ENCODE measurements around the gene RALGDS. TPM values are rescaled to one million over a fixed set of nuclear protein-coding genes. Genes with fewer than 3 reads are reported as not detected.
"Not testable (repeated sequence)": the region's sequence is repeated elsewhere in the genome, so short reads cannot be mapped to it uniquely, and the experiment has no call there.

RALGDS gene
- total RNA-seq, 6 experiments from 2014 or later = 4.3 to 19.8 (median 5.7) TPM

GRCh38 chr9:133088756-133089155 is 32.3 kb downstream of the RALGDS start:
- ATAC-seq (no peak), DNase-seq (no peak)
- TF ChIP-seq CTCF (IDR thresholded peaks at IDR 0.05) = no peak
- Histone ChIP-seq H3K4me1 (no peaks in the 10 kb centered on the region), H3K27ac (no peak overlapping the region), H3K36me3 (no peaks in the 10 kb centered on the region), H3K4me3 (no peak overlapping the region), H3K27me3 (no peaks in the 10 kb centered on the region), H3K9me3 (no peaks in the 10 kb centered on the region)
- intact Hi-C loops (cut with DNase I) = no loop called here
- 88% methylated on average over 3 of the region's 7 CpGs for WGBS (ENCODE audit: insufficient coverage, low coverage, low lambda C conversion rate, missing lambda C conversion rate)

GRCh38 chr9:133088146-133088750 is 32.8 kb downstream of the RALGDS start:
- ATAC-seq = no peak
- Histone ChIP-seq H3K36me3 (no peaks in the 10 kb centered on the region), H3K9me3 (no peaks in the 10 kb centered on the region), H3K4me3 (no peak overlapping the region), H3K4me1 (no peaks in the 10 kb centered on the region), H3K27ac (no peak overlapping the region), H3K27me3 (no peaks in the 10 kb centered on the region)
- intact Hi-C loops (cut with DNase I) = no loop called here
- TF ChIP-seq CTCF (IDR thresholded peaks at IDR 0.05) (no peak), POLR2A (IDR thresholded peaks at IDR 0.05) (no peak)
- 100% methylated on average over 2 of the region's 10 CpGs for WGBS (ENCODE audit: insufficient coverage, low coverage, low lambda C conversion rate, missing lambda C conversion rate)
- no peak for DNase-seq

GRCh38 chr9:133087429-133088145 is 33.5 kb downstream of the RALGDS start:
- Histone ChIP-seq H3K36me3 (no peaks in the 10 kb centered on the region), H3K9me3 (no peaks in the 10 kb centered on the region), H3K4me3 (no peak overlapping the region), H3K4me1 (no peaks in the 10 kb centered on the region), H3K27me3 (no peaks in the 10 kb centered on the region), H3K27ac (no peak overlapping the region)
- TF ChIP-seq CTCF (IDR thresholded peaks at IDR 0.05) (no peak), POLR2A (IDR thresholded peaks at IDR 0.05) (no peak)
- ATAC-seq = no peak
- intact Hi-C loops (cut with DNase I) = no loop called here
- DNase-seq = no peak
- 92% methylated on average over 2 of the region's 7 CpGs for WGBS (ENCODE audit: insufficient coverage, low coverage, low lambda C conversion rate, missing lambda C conversion rate)

- intact Hi-C loops (cut with DNase I) = no loop called here
- Histone ChIP-seq H3K4me3 (no peak overlapping the region), H3K36me3 (no peaks in the 10 kb centered on the region), H3K27ac (no peak overlapping the region), H3K9me3 (no peaks in the 10 kb centered on the region), H3K4me1 (no peaks in the 10 kb centered on the region), H3K27me3 (no peaks in the 10 kb centered on the region)
- no peak for TF ChIP-seq CTCF (IDR thresholded peaks at IDR 0.05)
- no peak for TF ChIP-seq POLR2A (IDR thresholded peaks at IDR 0.05)
- no CpG with 5 or more reads among the region's 15 CpGs for whole genome bisulfite sequencing (ENCODE audit: insufficient coverage, low coverage, low lambda C conversion rate, missing lambda C conversion rate)
- no peak for DNase-seq
- ATAC-seq = no peak
These were observed 34.1 kb downstream of the RALGDS start for GRCh38 chr9:133086894-133087293.

- DNase-seq; H3K27ac ChIP-seq; H3K4me3 ChIP-seq; H3K9me3 ChIP-seq; H3K27me3 ChIP-seq; intact Hi-C loops (cut with DNase I); H3K4me1 ChIP-seq; H3K36me3 ChIP-seq: not testable (repeated sequence)
- ATAC-seq = peak in 1 of 4 donors; percentile 10
- no CpG with 5 or more reads among the region's 17 CpGs for WGBS (ENCODE audit: insufficient coverage, low coverage, low lambda C conversion rate, missing lambda C conversion rate)
These were observed 34.7 kb downstream of the RALGDS start for GRCh38 chr9:133086212-133086860.

GRCh38 chr9:133083688-133084087 is 37.4 kb downstream of the RALGDS start:
- intact Hi-C loops (cut with DNase I); H3K9me3 ChIP-seq; H3K27ac ChIP-seq; H3K36me3 ChIP-seq; H3K4me3 ChIP-seq; H3K27me3 ChIP-seq; ATAC-seq; H3K4me1 ChIP-seq: not testable (repeated sequence)
- DNase-seq = peak in 1 of 3 donors; percentile 19
- WGBS (ENCODE audit: insufficient coverage, low coverage, low lambda C conversion rate, missing lambda C conversion rate) = no CpG with 5 or more reads among the region's 9 CpGs

GRCh38 chr9:133081957-133082644 is 38.9 kb downstream of the RALGDS start:
- peak in 1 of 3 donors; percentile 14 for DNase-seq
- ATAC-seq; H3K9me3 ChIP-seq; H3K36me3 ChIP-seq; H3K27ac ChIP-seq; H3K27me3 ChIP-seq; H3K4me3 ChIP-seq; intact Hi-C loops (cut with DNase I); H3K4me1 ChIP-seq: not testable (repeated sequence)
- WGBS (ENCODE audit: insufficient coverage, low coverage, low lambda C conversion rate, missing lambda C conversion rate) = 66% methylated on average over 2 of the region's 12 CpGs

Measured in right lobe of liver (tissue), 6 donors.